Measurements from ENCODE around the gene RPS6KB2. TPM values are rescaled to one million over a fixed set of nuclear protein-coding genes. Genes with fewer than 3 reads are reported as not detected.
A peak's percentile ranks its signal among the peaks of the same experiment; 100 is the strongest.

RPS6KB2 gene
- total and polyA plus RNA-seq, 9 of the 15 experiments (the other 6 are each of a cell fraction or from before 2014, with no cell fraction given), result 0.42 to 122 (median 82.6) TPM

- TF ChIP-seq ZNF431 (CRISPR knock-in tag; IDR thresholded peaks at IDR 0.05) (no peak), CXXC5 (CRISPR knock-in tag; IDR thresholded peaks at IDR 0.05) (0 out of 2 replicates have a peak, but pooled peaks have one; percentile 7), ARNT (IDR thresholded peaks at IDR 0.05) (peak in 1 of 2 experiments; percentile 45; a peak in 1 of 4 replicates), SNRNP70 (optimal IDR thresholded peaks at IDR 0.05; ENCODE audit: low read depth, low read length) (no peak), ZNF655 (CRISPR knock-in tag; IDR thresholded peaks at IDR 0.05) (no peak), SOX6 (IDR thresholded peaks at IDR 0.05) (no peak), TBL1XR1 (IDR thresholded peaks at IDR 0.05; ENCODE audit: low read length in 2 of 2) (0 out of 4 replicates have a peak, but pooled peaks of 1 of the 2 experiments have one; percentile 20), ZNF277 (CRISPR knock-in tag; IDR thresholded peaks at IDR 0.05; ENCODE audit: borderline replicate concordance) (no peak), PHF20 (IDR thresholded peaks at IDR 0.05; ENCODE audit: partially characterized antibody) (no peak), HNRNPLL (IDR thresholded peaks at IDR 0.05; ENCODE audit: low read depth, low read length, poor library complexity, severe bottlenecking) (no peak), THAP7 (CRISPR knock-in tag; IDR thresholded peaks at IDR 0.05) (no peak), HDAC3 (IDR thresholded peaks at IDR 0.05; ENCODE audit: borderline replicate concordance, partially characterized antibody) (no peak), STAG1 (CRISPR knock-in tag; IDR thresholded peaks at IDR 0.05; ENCODE audit: borderline replicate concordance) (peak; percentile 90; the same call in 1 of the 2 replicates), PTRF (tag; IDR thresholded peaks at IDR 0.05) (no peak), ZNF174 (CRISPR knock-in tag; IDR thresholded peaks at IDR 0.05) (no peak), GABPB1 (CRISPR knock-in tag; IDR thresholded peaks at IDR 0.05) (peak; percentile 35; the same call in 1 of the 2 replicates), ARID1B (IDR thresholded peaks at IDR 0.05) (peak; percentile 41; the same call in 1 of the 2 replicates), RAD21 (CRISPR knock-in tag; conservative IDR thresholded peaks at IDR 0.05 in 1 of 2, IDR thresholded peaks at IDR 0.05 in 1 of 2) (peak; percentile 99), RBM39 (optimal IDR thresholded peaks at IDR 0.05; ENCODE audit: low read depth, low read length) (peak; percentile 51)
- TF ChIP-seq, protein P1, sequence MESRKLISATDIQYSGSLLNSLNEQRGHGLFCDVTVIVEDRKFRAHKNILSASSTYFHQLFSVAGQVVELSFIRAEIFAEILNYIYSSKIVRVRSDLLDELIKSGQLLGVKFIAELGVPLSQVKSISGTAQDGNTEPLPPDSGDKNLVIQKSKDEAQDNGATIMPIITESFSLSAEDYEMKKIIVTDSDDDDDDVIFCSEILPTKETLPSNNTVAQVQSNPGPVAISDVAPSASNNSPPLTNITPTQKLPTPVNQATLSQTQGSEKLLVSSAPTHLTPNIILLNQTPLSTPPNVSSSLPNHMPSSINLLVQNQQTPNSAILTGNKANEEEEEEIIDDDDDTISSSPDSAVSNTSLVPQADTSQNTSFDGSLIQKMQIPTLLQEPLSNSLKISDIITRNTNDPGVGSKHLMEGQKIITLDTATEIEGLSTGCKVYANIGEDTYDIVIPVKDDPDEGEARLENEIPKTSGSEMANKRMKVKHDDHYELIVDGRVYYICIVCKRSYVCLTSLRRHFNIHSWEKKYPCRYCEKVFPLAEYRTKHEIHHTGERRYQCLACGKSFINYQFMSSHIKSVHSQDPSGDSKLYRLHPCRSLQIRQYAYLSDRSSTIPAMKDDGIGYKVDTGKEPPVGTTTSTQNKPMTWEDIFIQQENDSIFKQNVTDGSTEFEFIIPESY (CRISPR knock-in tag; IDR thresholded peaks at IDR 0.05), result 0 out of 2 replicates have a peak, but pooled peaks have one; percentile 33
These were observed 45.8 kb upstream of the RPS6KB2 start (continued) for GRCh38 chr11:67382276-67383136.

Data from K562 (cell line).